NCI-H2107 treated with DMSO at 0.1 percent for 48 hours (cell line): ENCODE results near the gene ARSI.

Source experiments
- DNase-seq: peaks from one replicate; lab custom pipeline; 2025; ENCODE audit not compliant: unreplicated experiment; lab: John Stamatoyannopoulos, UW

Gene ARSI

DNA sequence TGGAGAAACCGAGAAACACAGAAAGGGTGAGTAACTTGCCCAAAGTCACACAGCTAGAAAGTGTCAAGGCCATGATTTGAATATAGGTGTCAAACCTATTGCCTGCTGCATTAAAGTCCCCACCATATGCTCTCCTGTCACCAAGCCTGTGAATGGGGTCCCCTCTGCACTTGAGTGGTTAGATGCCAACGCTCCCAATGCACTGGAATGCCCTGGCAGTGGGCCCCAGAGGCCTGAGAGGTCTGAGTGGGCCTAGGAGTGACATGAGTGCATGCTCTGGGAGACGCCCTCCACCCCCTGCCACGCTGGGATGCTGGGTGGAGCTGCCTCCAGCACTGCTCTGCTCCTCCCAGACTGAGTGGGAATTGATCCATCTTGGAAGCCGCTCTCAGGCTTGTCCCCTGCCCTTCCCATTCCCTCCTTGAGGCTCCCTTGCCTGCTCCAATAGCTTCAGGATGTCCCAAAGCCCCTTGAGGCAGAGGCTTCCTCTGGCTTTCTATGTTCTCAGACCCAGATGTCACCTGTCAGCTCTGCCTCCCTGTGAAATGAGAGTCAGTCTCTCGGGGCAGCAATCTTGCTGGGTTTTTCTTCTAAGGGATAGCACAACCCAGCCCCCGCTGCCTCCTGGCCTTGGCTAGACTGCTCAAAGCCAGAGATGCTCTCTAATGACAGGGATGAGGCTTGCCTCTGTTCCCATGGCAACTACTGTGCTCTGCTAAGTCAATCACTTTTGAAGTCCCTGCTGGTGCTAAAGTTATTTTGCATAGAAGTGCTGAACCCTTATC, 6.6 kb upstream of the ARSI start:
- no peak for DNase-seq

DNA sequence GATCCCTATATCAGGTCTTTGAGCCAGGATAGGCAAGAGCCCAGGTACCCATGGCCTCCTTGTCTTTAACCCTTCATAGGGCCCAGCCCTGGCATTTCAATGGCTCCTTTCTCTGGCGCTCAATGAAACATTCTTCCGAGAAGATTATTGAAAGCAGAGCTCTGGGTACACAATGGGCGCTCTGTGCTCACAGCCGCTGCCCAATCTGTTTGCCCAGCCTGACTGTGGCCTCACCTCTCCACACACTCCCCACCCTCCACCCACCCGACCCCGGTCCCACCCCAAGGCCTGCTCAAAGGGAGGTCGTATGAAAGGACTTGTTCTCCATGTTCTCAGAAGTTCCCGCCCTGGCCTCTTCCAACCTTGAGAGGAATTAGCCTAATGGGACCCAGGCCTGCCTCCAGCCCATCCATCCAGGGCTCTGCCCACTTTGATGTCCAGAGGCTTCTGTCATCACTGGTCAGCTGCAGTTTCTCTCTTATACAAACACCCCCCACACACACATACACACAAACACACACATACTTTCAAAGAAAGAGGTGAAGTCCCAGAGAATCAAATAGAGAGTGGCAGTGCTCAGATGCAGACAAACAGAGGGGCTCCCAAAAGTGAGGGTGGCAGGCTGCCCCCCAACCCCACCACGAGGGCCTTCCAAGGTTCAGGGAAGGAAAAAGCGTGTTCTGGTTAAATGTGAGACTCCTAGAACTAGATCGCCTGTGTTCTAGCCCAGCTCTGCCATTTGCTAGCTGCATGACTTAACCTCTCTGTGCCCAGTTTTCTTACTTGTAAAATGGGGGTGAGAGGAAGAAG, 5.1 kb upstream of the ARSI start:
- DNase-seq, result no peak

DNA sequence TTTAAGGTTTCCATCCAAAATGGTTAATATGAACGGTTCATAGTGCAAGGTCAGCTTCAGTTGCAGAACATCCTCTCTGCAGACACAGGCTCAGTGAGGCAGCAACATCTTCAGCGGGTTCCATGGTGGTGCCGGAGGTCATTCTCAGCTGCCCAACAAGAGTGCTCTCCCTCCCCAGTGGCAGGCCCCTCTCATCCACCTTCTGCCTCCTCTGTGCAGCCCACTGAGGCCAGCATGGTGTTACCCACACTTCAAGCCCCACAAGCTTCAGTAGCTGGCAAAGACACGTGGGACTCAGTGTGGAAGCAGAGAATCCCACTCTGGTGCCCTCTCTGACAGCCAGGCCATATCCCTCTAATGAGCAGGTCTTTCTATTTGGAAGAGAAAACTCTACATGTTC, 4.1 kb upstream of the ARSI start:
- no peak for DNase-seq

DNA sequence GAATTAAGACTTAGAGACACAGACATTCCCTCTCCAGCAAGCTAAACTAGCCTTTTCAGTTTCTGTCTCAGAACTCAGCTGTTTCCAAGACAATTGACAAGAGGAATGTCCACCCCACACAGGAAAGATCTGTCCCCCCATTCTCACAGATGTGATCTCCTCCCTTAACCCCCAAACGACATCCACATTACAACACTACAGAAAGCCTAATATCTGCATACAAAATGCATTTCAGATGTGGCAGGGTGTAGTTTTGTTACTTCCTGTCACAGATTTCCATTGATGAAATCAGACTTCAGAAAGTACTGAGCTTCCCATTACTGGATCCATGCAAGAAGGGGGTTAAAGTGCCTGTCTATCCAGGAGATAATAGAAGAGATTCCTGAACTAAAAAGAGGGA, 2.9 kb upstream of the ARSI start:
- DNase-seq, result no peak

DNA sequence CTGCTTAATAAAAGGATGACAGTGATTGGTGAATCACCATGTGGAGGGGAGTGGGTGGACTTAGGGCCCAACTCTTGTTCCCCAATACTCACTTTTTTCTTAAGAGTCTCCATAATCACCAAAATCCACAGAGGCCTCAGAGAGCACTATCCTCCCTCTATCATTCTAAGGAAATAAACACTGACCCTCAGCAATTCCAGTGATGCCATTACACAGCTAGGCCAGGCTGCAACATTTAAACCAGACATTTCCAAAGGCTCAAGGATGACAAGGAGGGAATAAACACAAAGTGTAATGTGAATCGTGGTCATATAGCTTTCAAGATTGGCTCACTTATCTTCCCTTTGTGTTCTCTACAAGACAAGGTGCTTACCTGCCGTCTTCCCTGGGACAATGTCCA, 2.4 kb upstream of the ARSI start:
- DNase-seq, result no peak

DNA sequence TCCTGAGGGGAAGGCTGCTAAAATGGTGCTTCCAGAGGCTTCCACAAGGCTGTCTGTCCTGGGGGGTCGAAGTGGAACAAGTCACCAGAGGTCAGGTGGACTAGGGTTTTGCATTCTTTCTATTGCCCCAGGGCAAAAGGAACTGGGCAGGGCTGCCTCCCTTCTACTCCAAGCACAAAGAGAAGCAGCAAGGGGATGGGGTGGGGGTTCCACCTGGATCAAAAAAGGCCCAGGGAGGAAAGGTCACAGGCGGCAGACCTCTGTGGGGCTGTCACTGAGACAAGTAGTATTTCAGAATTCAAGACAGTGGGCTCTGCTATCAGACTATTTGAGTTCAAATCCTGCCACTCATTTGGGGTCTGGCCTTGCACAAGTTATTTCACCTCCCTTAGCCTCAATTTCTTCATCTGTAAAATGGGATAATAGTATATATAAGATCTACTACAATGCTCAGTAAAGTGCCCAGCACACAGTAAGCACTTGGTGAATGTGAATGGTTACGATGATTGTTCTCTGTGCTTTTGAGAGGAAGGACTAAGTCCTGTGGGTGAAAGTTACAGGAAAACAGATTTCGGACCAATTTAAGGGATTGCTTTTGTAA, 1.9 kb upstream of the ARSI start:
- no peak for DNase-seq

DNA sequence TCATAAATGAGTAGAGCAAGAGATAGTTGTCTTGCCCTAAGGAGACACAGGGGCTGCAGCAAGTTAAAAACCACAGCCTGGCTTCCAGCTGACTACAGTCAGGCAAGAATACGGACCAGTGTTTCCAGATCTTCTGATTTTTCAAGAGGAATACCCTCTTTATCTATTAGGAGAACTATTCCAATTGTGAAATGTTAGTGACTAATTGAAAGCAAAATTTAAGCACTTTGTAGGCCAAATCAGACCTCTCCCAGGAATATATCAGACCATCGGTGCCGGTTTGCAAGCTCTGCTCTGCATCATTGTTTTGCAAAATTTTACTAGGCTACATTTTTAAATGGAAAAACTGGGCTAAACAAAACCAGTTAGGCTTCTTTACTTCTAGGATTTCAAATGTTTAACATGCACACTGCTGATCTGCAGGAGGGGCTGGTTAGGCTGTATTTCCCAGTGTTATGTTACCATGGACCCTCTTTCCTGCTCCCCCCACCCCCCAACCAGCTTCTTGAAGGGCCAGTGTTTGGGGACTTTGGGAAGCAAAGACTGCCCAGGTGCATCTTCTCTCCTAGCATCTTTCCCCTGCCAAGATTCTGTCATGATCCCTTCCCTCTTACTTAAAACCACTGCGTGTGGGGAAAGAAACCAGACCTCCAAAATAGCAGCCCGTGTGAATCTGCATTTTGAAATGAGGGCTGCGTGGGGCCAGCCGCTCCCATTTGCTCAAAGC, 1.1 kb upstream of the ARSI start:
- DNase-seq, result no peak

DNA sequence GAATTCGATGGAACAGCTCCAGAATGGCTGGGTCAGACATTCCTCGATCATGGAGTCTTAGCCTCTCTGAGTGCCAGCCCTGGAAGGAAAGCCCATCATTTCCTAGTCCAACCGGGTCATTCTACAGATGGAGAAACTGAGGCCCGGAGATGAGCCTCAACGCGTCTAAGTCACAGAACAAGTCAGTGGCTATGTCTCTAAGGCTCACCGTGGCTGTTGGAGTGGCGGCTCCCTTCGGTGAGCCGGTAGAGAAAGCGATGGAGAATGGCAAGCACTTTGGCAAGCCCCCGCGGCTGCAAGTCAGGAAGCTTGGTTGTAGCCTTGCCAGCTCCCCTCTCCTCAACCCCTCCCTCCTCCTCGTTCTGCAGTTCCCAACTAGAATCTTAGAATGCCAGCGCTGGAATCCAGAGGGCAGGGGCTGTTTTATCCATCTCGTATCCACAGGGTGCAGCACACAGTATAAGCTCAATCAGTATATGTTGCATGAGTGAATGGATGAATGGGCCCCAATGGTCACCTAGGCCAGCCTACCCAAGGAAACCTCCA, 438 bp upstream of the ARSI start:
- no peak for DNase-seq

DNA sequence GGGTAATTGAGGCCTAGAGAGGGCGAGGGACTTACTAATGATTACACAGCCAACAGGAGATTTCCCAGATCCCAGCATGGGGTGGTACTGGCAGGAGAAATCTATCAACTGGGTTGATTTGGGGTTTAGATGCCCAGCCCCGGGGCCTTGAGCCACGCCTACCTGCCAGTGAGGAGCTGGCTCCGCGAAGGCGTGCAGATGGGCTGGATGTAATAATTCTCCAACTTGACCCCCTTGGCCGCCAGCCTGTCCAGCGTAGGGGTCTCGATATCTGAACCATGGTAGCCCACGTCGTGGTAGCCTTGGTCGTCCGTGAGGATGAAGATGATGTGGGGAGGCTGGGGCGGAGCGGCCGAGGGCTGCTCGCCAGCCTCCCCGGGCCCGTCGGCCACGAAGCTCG, 804 bp downstream of the ARSI start:
- no peak for DNase-seq

DNA sequence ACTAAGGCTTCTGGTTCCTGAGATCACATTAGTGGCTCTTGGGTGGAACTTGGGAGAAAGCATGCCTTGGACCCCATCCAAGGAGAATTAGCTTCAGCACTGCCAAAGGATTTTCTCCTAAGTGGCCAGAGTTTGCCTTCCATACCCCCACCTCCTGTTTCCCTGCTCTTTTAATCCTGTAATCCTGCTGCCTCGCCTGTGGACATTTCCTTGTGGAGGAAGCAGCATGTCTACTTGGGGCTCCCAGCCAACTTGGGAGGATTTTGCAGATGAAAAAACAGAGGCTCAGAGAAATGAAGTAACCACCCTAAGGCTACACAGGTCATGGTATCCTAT, 1.6 kb downstream of the ARSI start:
- DNase-seq, result no peak

DNA sequence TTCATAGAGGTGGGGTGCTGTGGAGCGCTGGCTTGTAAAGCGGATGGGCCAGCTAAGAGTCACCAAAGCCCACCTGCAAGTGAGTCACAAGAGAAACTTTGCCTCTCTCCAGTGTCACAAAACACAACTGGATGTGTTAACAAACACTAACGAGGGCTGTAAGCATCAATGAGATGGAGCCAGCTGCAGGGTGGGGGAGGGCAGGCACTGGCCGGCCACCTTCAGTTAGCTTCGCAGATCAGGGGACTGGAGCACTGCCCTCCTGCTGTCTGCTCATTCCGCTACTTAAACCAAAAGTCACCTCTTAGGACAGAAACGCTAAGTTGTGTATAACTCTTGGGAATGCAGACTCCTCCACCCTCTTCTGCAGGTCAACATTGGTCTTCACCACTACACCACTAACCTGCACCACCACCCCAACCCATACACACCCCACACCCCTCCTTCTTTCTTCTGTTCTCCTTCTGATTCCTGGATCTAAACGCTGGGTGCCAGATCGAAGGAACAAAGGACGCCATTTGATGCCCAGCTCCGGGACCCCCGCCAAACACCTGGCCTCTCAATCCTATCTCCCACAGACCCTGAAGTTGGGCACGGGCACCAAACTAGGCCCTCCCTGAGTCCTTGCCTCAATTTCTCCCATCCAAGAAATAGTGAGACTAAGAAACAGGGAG, 2.1 kb downstream of the ARSI start:
- no peak for DNase-seq

DNA sequence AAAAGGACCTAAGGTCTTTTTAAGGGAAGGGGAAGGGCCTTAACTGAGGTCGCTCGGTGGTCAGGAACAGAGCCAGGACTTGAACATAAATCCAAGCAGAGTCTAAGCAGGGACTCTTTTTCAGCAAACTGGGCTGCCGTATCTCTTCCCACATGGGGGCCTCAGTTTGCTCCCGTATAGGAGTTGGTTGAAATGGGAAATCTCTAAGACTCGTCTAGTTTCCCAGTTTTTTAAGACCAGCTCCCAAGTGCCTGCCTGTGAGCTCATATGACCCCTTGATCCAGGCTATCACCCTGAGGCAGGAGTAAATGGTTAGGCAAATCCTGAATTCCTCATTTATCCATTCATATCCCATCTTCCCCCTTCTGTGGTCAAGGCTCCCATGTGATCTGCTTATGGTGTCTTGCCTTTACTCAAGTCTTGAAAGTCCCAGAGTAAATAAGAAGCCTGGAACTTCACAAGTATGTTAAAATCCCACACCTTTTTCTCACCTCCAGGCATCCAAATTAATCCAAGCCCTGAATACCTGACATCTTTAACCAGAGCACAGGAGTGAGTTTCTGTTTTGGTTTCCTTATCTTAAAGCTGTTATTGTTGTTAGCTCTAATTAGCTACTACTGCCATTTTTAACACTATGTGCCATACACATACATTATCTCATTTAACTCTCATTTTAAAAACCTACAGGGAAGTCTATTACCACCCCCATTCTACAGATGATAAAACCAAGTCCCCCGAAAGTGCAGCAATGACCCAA, 3.0 kb downstream of the ARSI start:
- no peak for DNase-seq

DNA sequence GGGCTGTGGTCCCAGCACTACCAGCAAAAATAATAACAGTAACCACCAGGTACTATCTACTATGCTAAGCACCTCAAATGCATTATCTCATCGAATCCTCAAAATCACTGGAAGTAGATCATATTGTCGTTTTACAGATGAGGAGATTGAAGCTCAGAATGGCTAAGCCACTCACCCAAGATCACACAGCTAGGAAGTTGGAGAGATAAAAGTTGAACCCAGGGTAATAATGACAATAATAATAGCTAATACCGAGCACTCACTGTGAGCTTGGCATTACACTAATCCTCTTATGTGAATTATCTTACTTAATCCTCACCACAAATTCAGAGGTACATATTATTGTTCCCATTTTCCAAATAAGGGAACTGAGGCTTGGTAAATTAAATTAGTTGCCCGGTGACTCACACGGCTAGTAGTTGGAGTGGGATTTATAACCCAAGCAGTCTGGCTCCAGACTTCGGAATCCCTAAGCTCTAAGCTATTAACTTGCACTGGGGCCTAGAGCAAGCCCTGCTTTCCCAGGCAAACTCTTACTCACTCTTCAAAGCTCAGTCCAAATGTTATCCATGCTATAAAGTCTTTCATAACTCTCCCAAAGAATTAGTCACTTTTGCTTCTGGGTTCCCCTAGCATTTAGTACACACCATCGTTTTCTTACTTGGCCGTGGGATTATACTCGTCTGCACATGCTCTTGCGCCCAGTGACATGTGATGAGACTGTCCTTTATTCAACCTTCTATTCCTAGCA, 3.8 kb downstream of the ARSI start:
- DNase-seq, result no peak

DNA sequence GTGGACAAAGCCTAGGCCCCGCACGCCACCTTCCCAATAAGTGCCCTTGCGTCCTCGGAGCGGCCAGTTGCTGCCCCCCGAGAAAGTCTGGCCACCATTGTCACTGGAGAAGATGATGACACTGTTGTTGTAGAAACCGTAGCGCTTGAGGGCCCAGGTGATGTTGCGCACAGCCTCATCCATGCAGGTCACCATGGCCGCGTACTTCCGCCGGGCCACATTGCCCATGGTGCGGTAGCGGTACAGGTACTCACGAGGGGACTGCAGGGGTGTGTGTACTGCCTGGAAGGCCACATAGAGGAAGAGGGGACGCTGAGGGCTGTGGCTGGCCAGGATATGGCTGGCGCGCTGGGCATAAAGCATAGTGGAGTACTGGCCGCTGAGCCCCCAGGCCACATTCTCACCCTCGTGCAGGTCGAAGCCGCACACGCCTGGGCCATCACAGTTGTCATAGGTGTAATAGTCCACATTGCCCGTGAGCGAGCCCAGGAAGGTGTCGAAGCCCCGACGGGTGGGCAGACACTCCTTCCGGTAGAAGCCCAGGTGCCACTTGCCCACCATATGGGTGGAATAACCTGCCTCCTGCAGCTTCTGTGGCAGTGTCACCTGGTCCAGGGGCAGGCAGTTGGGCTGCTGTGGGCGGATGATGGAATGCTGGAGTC, 4.6 kb downstream of the ARSI start:
- DNase-seq, result no peak

DNA sequence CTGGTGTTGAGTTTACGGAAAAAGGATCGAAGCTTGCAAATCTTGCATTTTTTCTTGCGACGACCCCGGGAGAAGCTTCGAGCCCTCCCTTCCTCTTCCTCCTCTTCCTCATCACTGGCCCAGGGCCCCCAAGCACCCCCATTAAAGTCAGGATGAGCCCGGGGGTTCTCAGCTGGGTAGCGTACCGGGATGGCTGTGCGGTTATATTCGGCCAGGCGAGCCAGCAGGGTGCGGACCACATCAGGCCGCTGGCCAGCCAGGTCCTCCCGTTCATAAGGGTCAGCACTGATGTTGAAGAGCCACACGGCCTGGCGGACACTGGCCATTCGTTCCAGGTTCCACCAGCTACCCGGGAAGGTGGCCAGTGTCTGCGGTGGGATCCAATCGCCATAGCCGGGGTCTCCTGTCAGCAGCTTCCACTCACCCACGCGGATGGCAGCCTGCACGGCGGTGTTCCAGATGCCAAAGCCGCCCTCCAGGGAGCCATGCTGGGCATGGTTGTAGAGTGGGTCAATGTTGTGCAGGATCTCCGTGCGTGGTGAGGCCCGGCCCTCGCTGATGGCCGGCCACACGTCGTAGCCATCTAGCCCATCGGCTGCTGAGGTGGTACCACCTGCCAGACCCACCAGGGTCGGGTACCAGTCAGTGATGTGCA, 5.3 kb downstream of the ARSI start:
- DNase-seq, result no peak

DNA sequence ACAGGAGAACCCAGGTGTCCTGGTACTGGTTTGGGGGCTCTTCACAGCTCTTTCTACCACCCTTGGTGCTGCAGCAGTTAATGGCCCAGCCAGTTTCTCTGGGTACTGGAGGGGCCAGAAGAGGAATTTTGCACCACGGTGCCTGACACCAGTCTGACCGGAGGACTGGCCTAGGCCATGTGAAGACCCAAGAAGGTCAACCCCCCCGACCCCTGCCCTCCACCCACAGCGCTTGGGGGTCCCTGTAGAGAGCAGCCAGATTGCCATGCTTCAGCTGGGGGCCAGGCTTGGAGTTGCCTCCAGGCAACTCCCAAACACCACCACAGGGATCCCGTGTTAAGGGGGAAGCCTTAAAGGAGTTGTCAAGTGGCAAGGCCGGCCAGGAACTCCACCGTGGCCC, 6.2 kb downstream of the ARSI start:
- DNase-seq, result no peak

DNA sequence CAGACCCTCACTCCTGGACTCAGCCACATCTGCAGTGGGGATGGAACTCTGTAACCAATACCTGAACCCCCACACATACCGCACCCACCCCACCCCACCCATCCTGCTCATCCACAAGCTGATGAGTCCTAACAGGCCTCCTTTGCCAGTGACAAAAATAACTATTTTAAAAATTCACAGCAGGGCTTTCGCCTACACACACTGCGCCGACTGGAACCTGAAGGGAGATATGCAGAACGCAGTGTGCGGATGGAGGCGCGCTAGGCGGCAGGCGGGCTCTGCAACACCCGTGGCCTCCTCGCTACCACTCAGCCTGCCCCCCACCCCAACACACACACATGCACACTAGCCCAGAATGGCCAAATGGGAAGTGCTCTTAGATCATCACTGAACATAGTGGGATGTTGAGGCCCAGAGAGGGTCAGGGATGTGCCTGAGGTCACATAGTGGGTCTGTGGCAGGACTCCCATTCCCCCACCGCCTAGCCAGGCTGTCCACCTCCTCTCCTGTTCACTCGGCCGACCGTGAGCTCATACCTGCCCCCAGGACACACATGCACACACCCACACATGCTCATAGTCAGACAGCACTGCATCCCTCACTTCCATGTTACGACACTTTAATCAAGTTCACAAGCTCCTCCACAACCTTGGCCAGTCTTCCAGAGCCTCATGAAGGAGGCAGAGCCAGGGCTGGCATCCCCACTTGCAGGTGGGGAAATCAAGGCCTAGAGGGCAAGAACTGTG, 6.8 kb downstream of the ARSI start:
- no peak for DNase-seq

DNA sequence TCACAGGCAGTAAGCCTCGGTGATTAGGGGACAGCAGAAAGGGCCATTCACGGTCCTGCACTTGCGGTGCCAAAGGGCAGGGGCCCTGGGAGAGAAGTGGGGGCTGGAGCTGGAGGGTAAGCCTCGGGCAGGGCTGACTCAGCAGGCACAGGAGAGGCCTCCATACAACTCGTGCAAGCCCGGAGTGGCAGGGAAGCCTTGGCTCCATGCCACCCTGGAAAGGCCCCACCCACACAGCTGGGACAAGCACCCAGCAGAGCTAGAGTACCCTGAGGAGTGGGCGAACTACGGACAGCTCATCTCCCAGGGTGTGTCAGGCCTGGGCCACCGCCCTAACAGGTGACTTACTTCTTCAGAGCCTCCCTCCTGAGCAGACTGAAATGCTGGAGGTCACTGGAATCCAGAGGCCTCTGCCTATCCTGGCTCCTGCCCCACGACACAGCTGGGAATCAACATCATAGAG, 7.5 kb downstream of the ARSI start:
- DNase-seq, result no peak
